ENCODE measurements around the gene GRIN2A.

GRIN2A gene

GRCh38 chr16:9957002-9957401 lies 225.2 kb downstream of the GRIN2A start:
- DNase-seq: no peak

GRCh38 chr16:9955677-9956076 lies 226.6 kb downstream of the GRIN2A start:
- DNase-seq: no peak

- no peak for DNase-seq
Observed at GRCh38 chr16:9953908-9954570, 228.2 kb downstream of the GRIN2A start.

DNA sequence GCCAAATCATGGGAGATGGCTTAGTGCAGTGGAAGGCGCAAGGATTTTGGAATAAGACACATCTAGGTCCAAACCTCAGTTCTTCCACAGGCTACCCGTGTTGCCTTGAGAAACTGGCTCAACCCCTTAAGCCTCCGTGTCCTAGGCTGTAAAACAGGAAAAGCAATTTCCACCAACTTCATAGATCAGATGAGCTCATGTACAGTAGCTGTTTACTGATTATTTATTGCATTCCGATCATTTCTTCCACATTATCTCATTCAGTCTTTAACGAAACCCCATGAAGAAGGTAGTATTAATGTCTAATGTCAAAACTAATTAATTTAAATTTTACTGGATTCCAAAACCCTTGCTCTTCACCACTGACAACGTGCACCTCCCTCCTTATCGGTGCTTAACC lies 231.6 kb downstream of the GRIN2A start:
- DNase-seq: no peak

DNA sequence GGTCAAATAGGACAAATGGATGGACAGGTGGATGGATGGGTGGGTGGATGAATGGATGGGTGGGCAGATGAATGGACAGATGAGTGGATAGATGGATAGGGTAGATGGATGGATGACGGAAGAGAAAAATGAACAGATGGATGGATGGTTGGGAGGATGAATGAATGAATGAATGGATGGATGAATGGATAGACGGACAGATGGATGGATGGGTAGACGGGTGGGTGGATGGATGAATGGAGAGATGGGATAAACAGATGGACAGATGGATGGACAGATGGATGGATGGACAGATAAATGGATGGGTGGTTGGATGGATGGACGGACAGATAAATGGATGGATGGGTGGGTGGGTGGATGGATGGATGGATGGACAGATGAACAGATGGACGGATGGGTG lies 232.8 kb downstream of the GRIN2A start:
- DNase-seq: no peak

- DNase-seq: no peak
Observed at GRCh38 chr16:9948933-9949332, 233.3 kb downstream of the GRIN2A start.

DNA sequence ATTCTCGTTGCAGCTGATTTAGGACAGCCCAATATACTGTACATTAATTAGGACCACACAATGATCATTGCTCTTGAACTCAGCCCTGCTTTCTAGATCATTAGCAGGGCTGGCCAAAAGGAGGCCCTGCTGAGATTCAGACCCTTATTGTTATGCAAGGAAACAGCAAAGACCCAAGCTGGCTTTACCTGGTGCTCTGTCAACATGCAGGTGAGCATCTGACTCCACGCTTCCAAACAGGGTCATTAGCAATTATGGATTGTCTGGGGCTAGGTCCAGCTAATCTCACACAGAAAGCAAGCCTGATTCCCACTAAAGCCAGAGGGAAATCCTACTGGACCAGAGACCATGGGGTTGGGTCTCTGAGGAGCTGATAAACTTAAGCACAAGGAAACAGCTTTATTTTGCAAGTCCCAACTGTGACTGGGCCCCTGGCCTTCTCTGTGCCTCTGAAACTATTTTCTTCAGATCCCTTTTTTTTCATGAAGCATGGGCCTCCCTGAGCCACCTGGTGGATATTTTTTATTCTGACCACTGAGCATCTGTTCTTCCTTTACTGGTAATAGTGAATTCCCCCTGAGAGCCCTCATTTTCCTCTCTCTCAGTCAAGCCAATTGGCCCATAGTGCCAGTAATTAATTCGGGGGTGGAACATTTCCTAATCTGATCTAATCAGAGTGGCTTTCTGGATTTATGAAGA lies 236.1 kb downstream of the GRIN2A start:
- DNase-seq: no peak

DNA sequence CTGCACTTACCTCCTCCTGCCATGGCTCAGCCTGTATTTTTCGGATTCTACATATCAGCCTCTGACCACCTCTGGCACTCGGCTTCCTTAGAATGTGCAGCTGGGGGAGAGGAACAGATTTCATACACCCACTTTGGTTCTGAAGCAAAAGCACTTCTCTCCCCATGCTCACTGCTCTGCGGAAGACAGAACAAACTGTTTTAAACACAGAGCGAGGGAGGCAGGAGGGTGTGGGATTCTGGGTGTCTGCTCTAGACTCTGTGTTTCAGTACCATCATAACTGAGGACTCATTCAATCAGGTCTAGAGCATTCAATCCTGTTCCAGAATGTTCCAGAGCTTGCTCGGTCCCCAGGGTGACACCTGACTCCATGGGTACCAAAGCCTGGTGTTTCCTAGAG lies 239.1 kb downstream of the GRIN2A start:
- no peak for DNase-seq

- no peak for DNase-seq
Observed at GRCh38 chr16:9941245-9941644, 241.0 kb downstream of the GRIN2A start.

DNA sequence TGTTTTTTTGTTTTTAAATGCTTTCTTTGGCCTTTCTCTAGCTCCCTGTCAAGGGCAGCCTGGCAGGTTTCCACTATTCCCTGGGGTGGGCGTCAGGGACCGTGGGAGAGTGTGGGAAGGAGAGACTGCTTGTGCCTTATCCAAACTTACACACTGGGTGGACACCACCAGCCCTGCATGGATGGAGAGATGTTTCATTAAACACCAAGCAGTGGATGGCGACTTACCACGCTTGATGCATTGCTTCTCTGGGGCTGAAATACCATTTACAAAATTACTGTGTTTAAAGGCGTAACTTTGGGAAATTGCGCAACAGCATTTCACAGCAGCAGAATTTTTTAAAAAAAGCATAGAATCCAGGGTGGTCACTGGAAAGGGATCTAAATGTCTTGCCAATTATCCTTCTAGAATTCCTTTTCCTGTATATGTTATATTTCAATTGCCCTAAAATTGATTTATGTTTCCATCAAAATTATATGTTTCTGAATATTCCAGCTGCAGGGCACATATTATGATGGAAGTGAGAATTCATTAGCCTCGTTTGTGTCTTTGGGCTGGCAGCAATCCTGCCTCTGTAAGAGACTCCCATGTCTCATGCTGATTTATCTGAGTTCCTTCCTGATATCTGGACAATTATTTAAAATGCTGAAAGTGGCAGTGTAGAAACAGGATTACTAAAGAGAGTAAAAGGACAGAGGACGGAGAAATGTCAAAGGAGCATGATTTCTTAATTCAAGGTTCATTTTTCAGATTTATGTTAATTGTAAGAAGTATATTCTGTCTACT lies 247.3 kb downstream of the GRIN2A start:
- no peak for DNase-seq

GRCh38 chr16:9932919-9933653 lies 249.1 kb downstream of the GRIN2A start:
- DNase-seq: no peak

GRCh38 chr16:9932000-9932399 lies 250.2 kb downstream of the GRIN2A start:
- DNase-seq: no peak

- no peak for DNase-seq
Observed at GRCh38 chr16:9929836-9930235, 252.4 kb downstream of the GRIN2A start.

- DNase-seq: no peak
Observed at GRCh38 chr16:9929313-9929712, 252.9 kb downstream of the GRIN2A start.

DNA sequence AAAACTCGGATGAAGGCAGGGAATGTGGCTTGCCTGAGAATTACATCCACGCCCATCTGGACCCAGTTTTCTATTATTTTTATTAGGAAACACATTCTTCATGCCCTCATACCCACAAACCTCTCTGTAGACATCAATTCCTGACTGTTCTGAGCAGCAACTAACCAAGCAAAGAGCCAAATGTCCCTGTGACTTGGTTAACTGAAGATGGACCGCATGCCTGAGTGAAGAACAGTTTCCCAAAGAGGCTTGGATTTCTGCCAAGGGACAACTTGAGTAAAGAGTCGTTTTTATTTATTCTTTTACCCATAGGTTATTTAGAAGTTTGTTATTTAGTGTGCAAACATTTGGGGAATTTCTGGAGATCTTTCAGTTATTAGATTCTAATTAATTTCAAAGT lies 259.8 kb downstream of the GRIN2A start:
- no peak for DNase-seq

DNA sequence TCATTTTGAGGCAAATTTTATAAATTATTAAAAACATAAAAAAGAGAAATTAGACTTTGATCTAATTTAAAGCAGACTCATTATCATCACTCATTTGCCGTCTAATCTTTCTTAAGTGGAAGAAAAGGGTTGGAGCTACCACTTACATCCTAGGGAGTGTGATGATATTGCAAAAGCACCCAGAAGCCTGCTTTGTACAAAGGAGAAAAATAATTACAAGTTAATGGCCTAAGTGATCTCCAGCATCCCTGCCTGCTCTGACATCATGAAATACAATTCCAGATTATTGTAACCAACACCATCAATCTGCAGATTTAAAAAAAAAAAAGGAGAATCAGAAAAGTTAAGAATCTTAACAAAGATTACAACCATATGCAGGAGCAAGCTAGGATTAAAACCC lies 260.2 kb downstream of the GRIN2A start:
- DNase-seq: no peak

DNA sequence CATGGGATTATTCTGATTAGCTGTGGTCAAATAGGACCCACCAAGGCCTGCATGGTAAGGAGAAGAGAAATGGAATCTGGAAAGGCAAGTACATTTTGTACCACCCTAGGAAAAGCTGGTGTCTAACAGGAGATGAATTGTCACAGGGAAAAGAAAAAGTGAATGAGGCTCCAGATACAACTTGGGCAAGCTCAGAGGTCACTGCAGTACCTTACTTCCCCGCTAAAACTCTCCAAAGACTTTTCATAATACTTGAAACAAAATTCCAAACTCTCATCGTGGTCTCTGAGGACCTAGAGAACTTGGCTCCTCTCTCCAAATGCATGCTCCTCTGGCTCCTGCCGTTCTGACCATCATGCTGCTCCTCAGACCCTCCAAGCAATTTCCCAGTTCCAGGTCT lies 262.8 kb downstream of the GRIN2A start:
- DNase-seq: no peak

DNA sequence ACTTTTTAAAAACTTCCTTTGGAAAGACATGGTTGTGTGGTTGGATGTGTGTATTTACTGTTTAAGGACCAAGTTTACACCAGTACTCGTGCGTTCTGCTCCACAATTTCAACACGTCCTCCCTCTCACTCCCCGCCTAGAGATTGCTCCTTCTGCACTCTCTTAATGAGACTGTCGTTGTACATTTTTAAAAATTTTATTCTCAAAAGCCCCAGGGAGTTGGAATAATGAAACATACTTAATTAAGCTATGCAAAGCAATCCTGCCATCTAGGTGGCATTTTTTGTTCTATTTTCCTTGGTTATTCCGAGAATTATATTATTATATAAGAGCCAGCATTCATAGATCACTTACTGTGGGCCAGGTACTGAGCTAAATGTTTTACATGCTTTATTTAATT lies 264.5 kb downstream of the GRIN2A start:
- no peak for DNase-seq

DNA sequence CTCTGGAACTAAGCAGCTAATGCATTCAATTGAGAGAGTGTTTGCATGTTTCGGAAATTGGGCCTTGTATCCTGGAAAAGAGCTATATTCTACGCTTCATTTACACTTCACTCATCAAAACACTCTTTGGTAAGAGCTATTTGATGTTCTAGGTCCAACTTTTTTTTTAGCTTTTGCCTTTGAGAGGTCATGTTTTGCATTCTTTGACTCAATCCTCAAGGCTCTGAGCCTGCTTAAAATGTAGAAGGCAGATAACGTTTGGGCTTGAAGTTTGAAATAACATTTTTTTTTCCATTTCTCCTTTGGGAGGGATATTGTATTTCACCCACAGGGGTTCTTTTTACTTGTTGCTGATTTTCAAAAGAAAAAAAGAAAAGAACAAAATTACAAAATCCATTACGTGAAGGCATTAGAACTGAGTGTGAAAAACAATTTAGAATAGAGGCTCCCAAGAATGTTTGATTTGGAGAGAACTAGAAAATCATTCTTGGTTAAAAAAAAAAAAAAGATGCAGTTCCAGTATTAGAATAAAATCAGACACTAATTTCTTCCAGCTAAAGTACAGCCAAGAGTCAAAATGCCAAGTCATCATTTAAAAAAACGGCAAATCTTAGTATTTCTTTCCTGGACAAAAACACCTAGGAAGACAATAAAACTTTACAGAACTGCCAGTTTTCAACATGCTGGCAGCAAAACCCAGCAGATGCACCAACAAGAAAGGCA lies 268.5 kb downstream of the GRIN2A start:
- DNase-seq: no peak

DNA sequence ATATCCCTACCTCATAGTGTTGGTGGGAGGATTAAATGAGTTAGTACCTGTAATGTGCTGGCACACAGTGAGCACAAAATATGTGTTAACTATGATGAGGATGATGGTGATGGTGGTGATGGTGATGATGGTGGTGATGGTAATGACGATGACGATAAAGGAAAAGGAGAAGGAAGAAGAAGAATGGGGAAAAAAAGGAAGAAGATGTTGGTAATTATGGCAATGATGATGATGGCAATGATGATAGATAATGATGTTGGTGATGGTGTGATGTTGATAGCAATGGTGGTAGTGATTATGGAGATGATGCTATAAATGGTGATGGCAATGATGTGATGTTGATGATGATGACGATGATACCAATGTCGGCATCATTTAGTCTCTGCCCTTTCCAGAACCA lies 270.2 kb downstream of the GRIN2A start:
- DNase-seq: no peak

GRCh38 chr16:9911231-9911630 lies 271.0 kb downstream of the GRIN2A start:
- no peak for DNase-seq

GRCh38 chr16:9909072-9909825 lies 273.0 kb downstream of the GRIN2A start:
- no peak for DNase-seq
